ENCODE results near the gene TBC1D5.

DNA sequence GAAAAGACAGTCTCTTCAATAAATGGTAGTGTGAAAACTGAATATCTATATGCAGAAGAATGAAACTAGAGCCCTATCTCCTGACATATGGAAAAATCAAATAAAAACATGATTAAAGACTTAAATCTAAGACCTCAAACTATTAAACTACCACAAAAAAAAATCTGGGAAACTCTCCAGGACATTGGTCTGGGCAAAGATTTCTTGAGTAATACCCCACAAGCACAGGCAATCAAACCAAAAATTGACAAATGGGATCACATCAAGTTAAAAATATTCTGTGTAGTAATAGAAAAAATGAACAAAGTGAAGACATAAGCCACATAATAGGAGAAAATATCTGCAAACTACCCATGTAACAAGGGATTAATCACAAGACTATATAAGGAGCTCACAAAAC lies 286.4 kb downstream of the TBC1D5 start:
- TF ChIP-seq GATA2 (IDR thresholded peaks at IDR 0.05; ENCODE audit: low read depth, low read length) = no peak
- TF ChIP-seq GATA3 (IDR thresholded peaks at IDR 0.05; ENCODE audit: low read depth, low read length) = no peak
